AG10803 (cell line): ENCODE results near the gene PMEPA1.

Experiments used
- DNase-seq: peaks from one replicate; pipeline ENCODE4 v3.0.0; 2010; ENCODE audit warnings: low read depth
- H3K4me3 ChIP-seq: 2 replicates; pipeline ENCODE4 v1.5.1; 2011; ENCODE audit warnings: mild to moderate bottlenecking, low read length, control low read depth
- CTCF ChIP-seq: conservative IDR thresholded peaks from 2 replicates; pipeline ENCODE4 v1.5.1; 2011; ENCODE audit warnings: mild to moderate bottlenecking, low read length, control low read depth, inconsistent platforms

The PMEPA1 gene

GRCh38 chr20:57683881-57684807 lies 25.7 kb downstream of the PMEPA1 start:
- no peak for TF ChIP-seq CTCF
- no peak overlapping the region for H3K4me3 ChIP-seq
- no peak for DNase-seq

GRCh38 chr20:57683287-57683686 lies 26.5 kb downstream of the PMEPA1 start:
- no peak overlapping the region for H3K4me3 ChIP-seq
- no peak for DNase-seq
- TF ChIP-seq CTCF = no peak

GRCh38 chr20:57682184-57683101 lies 27.4 kb downstream of the PMEPA1 start:
- no peak overlapping the region for H3K4me3 ChIP-seq
- TF ChIP-seq CTCF = no peak
- peak; percentile 30 for DNase-seq

- no peak overlapping the region for H3K4me3 ChIP-seq
- TF ChIP-seq CTCF = no peak
- no peak for DNase-seq
These were observed 28.6 kb downstream of the PMEPA1 start for GRCh38 chr20:57680934-57681914.

GRCh38 chr20:57680131-57680716 lies 29.6 kb downstream of the PMEPA1 start:
- no peak overlapping the region for H3K4me3 ChIP-seq
- peak; percentile 29 for DNase-seq
- no peak for TF ChIP-seq CTCF

- TF ChIP-seq CTCF = no peak
- no peak overlapping the region for H3K4me3 ChIP-seq
- no peak for DNase-seq
These were observed 30.7 kb downstream of the PMEPA1 start for GRCh38 chr20:57679113-57679512.
